Activated naive CD4-positive, alpha-beta T cell treated with anti-CD3 and anti-CD28 coated beads, Interleukin-2, amount 10 ng/mL, durations not matched to agents 7 days and 5 days (primary cell): ENCODE data around the gene RECQL5.
A peak's percentile ranks its signal among the peaks of the same experiment; 100 is the strongest.
"Not testable (repeated sequence)": the region's sequence is repeated elsewhere in the genome, so short reads cannot be mapped to it uniquely, and the experiment has no call there.

Source experiments
- CTCF ChIA-PET: fragments of 350-600 bp; sonication (Branson Sonifier 250); formaldehyde crosslinking; loops from one replicate; lab custom pipeline; 2021; ENCODE audit warnings: antibody characterized with exemption; lab: Charles Lee
- DNase-seq: peaks from one replicate; pipeline ENCODE4 v3.0.0-alpha.2; 2020
- H3K27ac Mint-ChIP-seq: one replicate; pipeline ENCODE4 v1.8.0; 2021; ENCODE audit warnings: mild to moderate bottlenecking, moderate library complexity, mixed read lengths
- H3K27me3 Mint-ChIP-seq: one replicate; pipeline ENCODE4 v1.8.0; 2021; ENCODE audit warnings: mild to moderate bottlenecking, mixed read lengths
- H3K36me3 Mint-ChIP-seq: one replicate; pipeline ENCODE4 v1.8.0; 2021; ENCODE audit warnings: mixed read lengths
- H3K4me1 Mint-ChIP-seq: one replicate; pipeline ENCODE4 v1.8.0; 2021; ENCODE audit warnings: mixed read lengths
- H3K4me3 Mint-ChIP-seq: one replicate; pipeline ENCODE4 v1.8.0; 2021; ENCODE audit warnings: mild to moderate bottlenecking, moderate library complexity, mixed read lengths
- H3K9me3 Mint-ChIP-seq: one replicate; pipeline ENCODE4 v1.8.0; 2021; ENCODE audit warnings: mixed read lengths

Gene RECQL5

DNA sequence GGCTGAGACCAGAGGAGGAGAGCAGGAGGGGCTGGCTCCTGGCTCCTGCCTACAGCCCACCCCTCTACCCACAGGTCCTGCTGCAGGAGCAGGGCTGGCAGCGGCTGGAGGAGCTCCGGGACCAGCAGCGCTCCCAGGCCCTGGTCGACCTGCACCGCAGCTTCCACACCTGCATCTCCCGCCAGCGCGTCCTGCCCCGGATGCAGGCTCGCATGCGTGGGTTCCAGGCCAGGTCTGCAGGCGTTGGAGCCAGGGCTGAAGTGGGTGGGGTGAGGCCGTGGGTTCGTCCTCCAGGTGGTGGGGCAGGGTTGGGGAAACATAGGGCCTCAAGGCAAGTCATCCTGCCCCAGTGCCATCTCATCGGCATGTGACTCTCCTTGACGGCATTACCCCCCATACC, 61.2 kb downstream of the RECQL5 start:
- Mint-ChIP-seq H3K36me3 (no peaks in the 10 kb centered on the region), H3K27ac (no peak overlapping the region), H3K27me3 (peaks cover 4% of the 10 kb centered on the region), H3K9me3 (no peaks in the 10 kb centered on the region), H3K4me1 (peaks cover 5% of the 10 kb centered on the region), H3K4me3 (no peak overlapping the region)
- DNase-seq: no peak
- CTCF ChIA-PET: interaction anchor here (1.1 to 1.5 kb wide), 2 partner anchors 27 to 142 kb away, joined by 4 read pairs; partner anchors contain the start of gene SMIM5

DNA sequence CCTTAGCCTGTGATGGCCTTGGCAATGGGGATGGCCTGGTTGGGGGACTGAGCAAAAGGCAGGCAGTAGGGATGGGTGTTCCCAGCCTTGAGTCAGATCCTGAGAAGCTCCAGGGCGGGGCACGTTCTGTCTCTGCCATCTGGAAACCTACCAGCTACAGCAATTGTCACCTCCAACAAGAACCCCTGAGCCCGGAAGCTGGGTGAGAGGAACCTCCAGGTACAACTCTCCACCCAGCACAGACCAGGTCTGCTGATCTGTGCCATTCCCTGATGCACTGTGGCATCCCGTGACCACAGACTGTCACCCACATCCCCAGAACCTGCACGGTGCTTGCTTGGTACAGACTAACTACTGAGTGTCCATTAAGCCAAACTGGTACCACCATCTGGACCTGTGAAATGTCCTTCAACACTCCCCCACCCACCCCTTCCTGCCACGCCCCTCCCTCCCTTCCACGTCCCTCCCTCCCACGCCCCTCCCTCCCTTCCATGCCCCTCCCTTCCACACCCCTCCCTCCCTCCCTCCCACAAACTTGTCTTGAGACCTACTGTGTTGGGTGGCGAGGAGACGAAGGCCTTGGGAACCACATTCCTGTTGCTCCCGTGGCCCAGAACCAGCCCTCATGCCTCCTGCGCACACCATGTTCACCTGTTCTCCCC, 62.8 kb downstream of the RECQL5 start:
- Mint-ChIP-seq H3K4me3 (no peak overlapping the region), H3K27me3 (peaks cover 4% of the 10 kb centered on the region), H3K27ac (no peak overlapping the region), H3K4me1 (peaks cover 5% of the 10 kb centered on the region), H3K36me3 (no peaks in the 10 kb centered on the region), H3K9me3 (no peaks in the 10 kb centered on the region)
- DNase-seq: no peak
- CTCF ChIA-PET: interaction anchor here (1.0 to 5.1 kb wide), 3 partner anchors 24 to 179 kb away, joined by 3 to 53 read pairs (median 3); no protein-coding TSS in a partner anchor

DNA sequence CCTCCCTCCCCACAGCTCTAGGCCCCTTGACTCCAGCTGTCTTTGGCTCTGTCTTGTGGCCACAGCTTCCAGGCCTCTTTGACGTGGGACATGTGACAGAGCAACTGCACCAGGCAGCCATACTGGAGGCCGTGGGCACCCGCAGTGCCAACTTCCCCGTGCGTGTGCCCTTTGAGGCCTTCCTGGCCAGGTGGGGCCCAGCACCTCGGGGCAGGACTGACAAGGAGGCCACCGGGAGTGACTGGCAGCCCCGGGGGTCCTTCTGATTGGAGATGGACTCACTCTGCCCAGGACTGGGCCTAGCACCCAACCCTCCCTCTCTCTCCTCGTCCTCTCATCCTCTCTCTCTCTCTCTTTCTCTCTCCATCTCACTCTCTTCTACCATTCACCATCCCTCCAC, 63.8 kb downstream of the RECQL5 start:
- Mint-ChIP-seq H3K4me3 (no peak overlapping the region), H3K36me3 (no peaks in the 10 kb centered on the region), H3K27ac (no peak overlapping the region), H3K4me1 (peaks cover 5% of the 10 kb centered on the region), H3K27me3 (peaks cover 4% of the 10 kb centered on the region), H3K9me3 (no peaks in the 10 kb centered on the region)
- no peak for DNase-seq
- CTCF ChIA-PET: interaction anchor here (1.0 to 5.1 kb wide), 4 partner anchors 10 to 178 kb away, joined by 3 to 53 read pairs (median 3); no protein-coding TSS in a partner anchor

DNA sequence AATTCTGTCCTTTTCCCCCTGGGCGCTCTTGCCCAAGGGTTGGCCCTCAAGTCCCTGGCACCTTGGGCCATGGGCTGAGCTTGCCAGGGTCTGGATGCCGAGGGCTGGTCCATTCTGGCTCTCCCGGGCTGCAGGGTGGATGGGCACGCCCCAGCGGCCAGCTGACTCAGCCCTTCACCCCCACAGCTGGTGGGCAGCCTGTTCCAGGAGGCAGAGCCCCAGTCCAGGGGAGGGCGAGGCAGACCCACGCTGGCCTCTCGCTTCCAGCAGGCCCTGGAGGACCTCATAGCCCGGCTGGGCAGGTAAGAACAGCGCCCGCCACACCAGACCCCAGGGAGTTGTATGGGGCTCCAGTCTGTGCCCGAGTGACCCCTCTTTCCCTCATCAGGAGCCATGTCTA, 64.3 kb downstream of the RECQL5 start:
- DNase-seq: no peak
- no peak overlapping the region for H3K27ac Mint-ChIP-seq
- peaks cover 5% of the 10 kb centered on the region for H3K4me1 Mint-ChIP-seq
- H3K27me3 Mint-ChIP-seq: peaks cover 4% of the 10 kb centered on the region
- no peaks in the 10 kb centered on the region for H3K36me3 Mint-ChIP-seq
- H3K4me3 Mint-ChIP-seq: no peak overlapping the region
- no peaks in the 10 kb centered on the region for H3K9me3 Mint-ChIP-seq
- CTCF ChIA-PET: interaction anchor here (1.5 to 5.1 kb wide), 6 partner anchors 10 to 147 kb away, joined by 3 to 53 read pairs (median 12); no protein-coding TSS in a partner anchor

DNA sequence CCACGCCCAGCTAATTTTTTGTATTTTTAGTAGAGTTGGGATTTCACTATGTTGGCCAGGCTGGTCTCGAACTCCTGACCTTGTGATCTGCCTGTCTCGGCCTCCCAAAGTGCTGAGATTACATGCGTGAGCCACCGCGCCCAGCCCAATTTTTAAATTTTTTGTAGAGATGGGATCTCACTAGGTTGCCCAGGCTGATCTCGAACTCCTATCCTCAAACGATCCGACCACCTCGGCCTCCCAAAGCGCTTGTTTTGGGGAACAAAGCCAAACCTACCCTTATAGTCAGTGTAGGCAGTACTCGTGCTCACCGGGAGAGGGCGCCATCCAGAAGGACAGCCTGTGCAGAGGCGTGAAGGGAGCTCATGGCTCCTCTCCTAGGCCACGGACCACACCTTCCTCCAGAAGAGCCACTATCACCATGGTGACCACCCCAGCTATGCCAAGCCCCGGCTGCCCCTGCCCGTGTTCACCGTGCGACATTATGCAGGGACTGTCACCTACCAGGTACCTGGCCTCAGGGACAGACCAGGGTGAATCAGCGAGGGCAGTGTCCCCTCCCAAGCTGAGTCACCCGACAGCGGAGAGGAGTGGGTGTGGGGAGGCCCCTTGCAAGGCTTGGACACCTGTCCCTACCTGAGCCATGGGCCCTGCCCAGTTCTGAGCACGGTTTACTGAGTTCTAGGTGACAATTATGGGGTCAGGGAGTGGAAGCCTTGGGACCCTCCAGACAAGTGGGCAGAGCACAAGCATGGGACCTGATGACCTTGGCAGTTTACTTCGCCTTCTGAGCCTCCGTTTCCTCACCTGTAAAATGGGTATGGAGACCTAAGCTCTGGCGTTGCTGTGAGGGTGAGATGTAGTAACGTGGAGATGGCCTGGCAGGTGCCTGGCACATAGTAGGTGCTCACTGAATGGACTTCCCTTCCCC, 65.6 kb downstream of the RECQL5 start:
- no peaks in the 10 kb centered on the region for H3K9me3 Mint-ChIP-seq
- CTCF ChIA-PET: interaction anchor here (0.6 to 5.1 kb wide), 25 partner anchors 9 to 762 kb away, joined by 3 to 53 read pairs (median 5); partner anchors contain the start of gene SMIM5
- H3K27me3 Mint-ChIP-seq: peaks cover 6% of the 10 kb centered on the region
- H3K4me3 Mint-ChIP-seq: no peak overlapping the region
- no peaks in the 10 kb centered on the region for H3K36me3 Mint-ChIP-seq
- no peak overlapping the region for H3K27ac Mint-ChIP-seq
- H3K4me1 Mint-ChIP-seq: no peaks in the 10 kb centered on the region
- DNase-seq: peak; percentile 78

DNA sequence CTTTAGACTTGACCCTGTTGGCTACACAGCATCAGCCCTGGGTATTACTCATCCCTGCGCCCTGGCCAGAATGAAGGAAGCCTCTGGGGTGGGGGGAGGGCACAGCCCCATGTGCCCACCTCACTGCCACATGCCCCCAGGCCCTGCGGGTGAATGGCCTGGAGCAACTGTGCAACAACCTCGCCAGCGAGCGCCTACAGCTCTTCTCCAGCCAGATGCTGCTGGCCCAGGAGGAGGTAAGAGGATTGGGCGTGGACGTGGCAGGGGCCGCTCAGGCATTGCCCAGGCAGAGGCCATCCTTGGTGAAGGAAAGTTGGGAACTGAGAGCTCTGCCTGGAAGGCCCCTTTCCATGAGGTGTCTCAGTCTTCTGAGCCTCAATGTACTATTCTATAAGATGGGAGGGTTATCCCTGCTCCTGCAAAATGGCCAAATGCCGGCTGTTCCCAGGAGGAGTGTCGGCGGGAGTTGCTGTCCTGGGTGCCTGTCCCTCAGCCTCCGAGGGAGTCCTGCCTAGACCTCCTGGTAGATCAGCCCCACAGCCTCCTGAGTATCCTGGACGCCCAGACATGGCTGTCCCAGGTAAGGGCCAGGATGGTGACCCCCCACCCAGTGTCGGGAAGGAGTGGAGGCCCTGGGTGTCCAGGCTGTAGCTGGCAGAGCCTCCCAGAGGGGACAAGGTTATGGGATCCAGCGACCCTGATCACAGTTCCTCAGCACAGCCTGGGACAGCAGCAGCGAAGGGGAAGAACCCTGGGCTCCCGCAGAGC, 70.5 kb downstream of the RECQL5 start:
- Mint-ChIP-seq H3K4me3 (no peak overlapping the region), H3K27ac (no peak overlapping the region), H3K4me1 (no peaks in the 10 kb centered on the region), H3K36me3 (no peaks in the 10 kb centered on the region), H3K9me3 (no peaks in the 10 kb centered on the region), H3K27me3 (peaks cover 6% of the 10 kb centered on the region)
- CTCF ChIA-PET: interaction anchor here (1.0 to 1.5 kb wide), 3 partner anchors 36 to 153 kb away, joined by 3 to 5 read pairs (median 4); no protein-coding TSS in a partner anchor
- no peak for DNase-seq

DNA sequence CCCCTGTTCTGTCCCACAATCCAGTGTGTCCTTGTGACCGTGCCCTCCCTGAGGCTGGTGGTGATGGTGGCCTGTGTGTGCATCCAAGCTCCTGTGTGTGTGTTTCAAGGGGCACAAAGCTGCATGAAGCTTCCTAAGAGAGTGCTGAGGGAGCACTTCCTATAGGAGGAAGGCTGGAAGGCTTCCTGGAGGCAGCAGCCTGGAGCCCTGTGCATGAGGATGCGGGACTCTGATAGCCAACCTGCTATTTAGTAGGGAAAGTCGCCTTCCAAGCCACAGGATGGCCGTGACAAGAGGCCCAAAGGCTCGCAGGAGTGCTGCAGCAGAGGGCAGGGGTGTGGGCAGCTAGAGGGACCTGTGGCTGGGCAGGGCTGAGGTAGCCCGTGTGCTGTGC, 71.0 kb downstream of the RECQL5 start:
- no peak overlapping the region for H3K4me3 Mint-ChIP-seq
- no peaks in the 10 kb centered on the region for H3K36me3 Mint-ChIP-seq
- peaks cover 6% of the 10 kb centered on the region for H3K27me3 Mint-ChIP-seq
- no peak for DNase-seq
- H3K4me1 Mint-ChIP-seq: peaks cover 2% of the 10 kb centered on the region
- H3K9me3 Mint-ChIP-seq: no peaks in the 10 kb centered on the region
- CTCF ChIA-PET: no interaction called here
- H3K27ac Mint-ChIP-seq: no peak overlapping the region

DNA sequence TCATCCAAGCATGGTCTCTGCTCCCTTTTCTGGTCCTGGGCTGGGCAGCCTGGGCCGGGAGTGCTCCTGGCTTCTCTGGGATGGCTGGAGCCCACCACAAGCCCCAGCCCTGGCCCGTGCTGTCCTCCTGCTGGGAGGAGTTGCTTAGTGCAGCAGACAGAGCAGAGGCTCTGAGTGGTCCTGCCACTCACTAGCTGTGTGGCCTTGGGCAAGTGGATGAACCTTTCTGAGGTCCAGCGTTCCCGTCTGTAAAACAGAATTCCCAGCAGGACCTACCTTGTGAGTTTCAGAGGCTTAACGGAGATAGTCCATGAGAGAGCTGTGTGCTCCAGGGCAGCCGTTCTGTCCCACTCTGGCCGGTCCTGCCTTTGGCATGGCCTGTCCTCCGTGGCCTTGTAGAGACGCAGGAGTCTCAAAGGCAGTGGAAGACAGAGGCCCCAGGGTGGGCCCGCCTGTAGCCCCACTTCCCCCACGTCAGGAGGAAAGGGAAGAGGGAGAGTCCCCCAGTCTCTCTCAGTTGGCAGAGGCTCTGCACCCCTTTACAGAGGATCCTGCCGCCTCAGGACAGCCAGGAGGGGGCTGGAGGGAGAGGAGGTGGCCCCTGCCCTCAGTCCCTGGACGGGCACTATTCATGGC, 71.6 kb downstream of the RECQL5 start:
- H3K4me1 Mint-ChIP-seq: peaks cover 6% of the 10 kb centered on the region
- no peak overlapping the region for H3K27ac Mint-ChIP-seq
- no peaks in the 10 kb centered on the region for H3K9me3 Mint-ChIP-seq
- CTCF ChIA-PET: no interaction called here
- no peak overlapping the region for H3K4me3 Mint-ChIP-seq
- no peak for DNase-seq
- H3K27me3 Mint-ChIP-seq: peaks cover 8% of the 10 kb centered on the region
- no peaks in the 10 kb centered on the region for H3K36me3 Mint-ChIP-seq

DNA sequence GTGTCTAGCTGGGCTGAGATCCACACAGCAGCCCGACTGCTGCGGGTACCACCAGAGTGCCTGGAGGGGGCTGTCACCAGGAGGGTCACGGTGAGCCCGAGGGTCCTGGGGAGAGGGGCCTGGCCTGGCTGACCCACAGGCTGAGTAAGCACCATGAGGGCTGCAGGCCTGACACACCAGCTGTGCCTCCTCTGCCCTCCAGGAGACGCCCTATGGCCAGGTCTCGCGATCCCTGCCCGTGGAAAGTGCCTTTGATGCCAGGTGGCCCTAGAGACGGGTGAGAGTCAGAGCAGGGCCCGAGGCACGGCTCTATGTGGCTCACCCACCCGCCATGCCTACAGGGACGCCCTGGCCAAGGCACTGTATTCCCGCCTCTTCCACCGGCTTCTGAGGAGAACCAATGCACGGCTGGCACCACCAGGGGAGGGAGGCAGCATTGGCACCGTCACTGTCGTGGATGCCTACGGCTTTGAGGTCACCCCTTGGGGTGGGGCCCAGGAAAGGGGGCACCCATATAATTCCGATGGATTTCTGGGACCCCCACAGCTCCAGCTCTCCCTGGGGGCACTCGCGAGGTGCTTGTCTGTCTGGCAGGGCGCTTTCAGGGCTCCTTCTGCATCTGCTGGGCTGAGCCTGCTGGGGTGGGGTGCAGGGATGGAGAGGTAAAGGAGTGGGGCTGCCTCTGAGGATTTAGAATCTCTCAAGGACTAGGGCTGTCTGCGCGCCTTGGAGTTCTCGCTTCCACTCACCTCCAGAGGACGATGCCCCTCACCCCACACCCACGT, 72.3 kb downstream of the RECQL5 start:
- no peak overlapping the region for H3K4me3 Mint-ChIP-seq
- H3K27ac Mint-ChIP-seq: no peak overlapping the region
- no peaks in the 10 kb centered on the region for H3K9me3 Mint-ChIP-seq
- no peak for DNase-seq
- H3K4me1 Mint-ChIP-seq: peaks cover 10% of the 10 kb centered on the region
- no peaks in the 10 kb centered on the region for H3K36me3 Mint-ChIP-seq
- peaks cover 12% of the 10 kb centered on the region for H3K27me3 Mint-ChIP-seq
- CTCF ChIA-PET: no interaction called here

DNA sequence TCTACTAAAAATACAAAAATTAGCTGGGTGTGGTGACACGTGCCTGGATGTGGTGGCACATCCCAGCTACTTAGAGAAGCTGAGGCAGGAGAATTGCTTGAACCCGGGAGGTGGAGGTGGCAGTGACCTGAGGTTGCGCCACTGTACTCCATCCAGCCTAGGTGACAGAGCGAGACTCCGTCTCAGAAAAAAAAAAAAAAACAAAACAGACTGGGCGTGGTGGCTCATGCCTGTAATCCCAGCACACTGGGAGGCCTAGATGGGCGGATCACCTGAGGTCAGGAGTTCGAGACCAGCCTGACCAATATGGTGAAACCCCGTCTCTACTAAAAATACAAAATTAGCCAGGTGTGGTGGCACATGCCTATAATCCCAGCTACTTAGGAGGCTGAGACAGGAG, 73.5 kb downstream of the RECQL5 start:
- H3K4me3 Mint-ChIP-seq, H3K36me3 Mint-ChIP-seq, DNase-seq, H3K27ac Mint-ChIP-seq, H3K9me3 Mint-ChIP-seq: not testable (repeated sequence)
- peaks cover 14% of the 10 kb centered on the region for H3K4me1 Mint-ChIP-seq
- H3K27me3 Mint-ChIP-seq: peaks cover 22% of the 10 kb centered on the region
- CTCF ChIA-PET: interaction anchor here (1.2 kb wide), 1 partner anchor 8 kb away, joined by 7 read pairs; no protein-coding TSS in a partner anchor

DNA sequence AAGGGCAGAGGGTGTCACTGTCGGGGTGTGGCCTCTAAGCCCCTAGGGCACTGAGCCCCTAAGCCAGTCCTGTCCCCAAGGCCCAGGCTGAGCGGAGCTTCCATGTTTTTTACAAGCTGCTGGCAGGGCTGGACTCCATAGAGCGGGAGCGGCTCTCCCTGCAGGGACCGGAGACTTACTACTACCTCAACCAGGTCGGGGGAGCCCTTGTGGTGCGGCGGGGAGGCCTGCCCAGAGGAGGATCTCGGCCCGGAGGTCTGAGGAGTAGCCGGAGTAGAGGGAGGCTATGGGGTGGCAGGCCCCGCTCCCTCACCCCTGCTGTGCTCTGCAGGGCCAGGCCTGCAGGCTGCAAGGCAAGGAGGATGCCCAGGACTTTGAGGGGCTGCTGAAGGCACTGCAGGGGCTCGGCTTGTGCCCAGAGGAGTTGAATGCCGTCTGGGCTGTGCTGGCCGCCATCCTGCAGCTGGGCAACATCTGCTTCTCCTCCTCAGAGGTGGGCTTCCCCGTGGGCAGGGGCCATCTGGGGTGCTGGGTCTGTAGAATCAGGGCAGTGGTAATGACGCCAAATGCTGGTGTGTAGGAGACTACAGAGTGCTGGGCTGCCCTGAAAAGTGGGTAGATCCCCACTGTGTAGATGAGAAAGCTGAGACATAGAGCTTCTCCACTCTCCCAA, 74.5 kb downstream of the RECQL5 start:
- DNase-seq: no peak
- H3K9me3 Mint-ChIP-seq: no peaks in the 10 kb centered on the region
- H3K4me3 Mint-ChIP-seq: no peak overlapping the region
- CTCF ChIA-PET: interaction anchor here (1.2 to 1.9 kb wide), 2 partner anchors 9 to 155 kb away, joined by 6 to 7 read pairs; no protein-coding TSS in a partner anchor
- H3K27me3 Mint-ChIP-seq: peaks cover 29% of the 10 kb centered on the region
- peaks cover 17% of the 10 kb centered on the region for H3K4me1 Mint-ChIP-seq
- no peaks in the 10 kb centered on the region for H3K36me3 Mint-ChIP-seq
- H3K27ac Mint-ChIP-seq: no peak overlapping the region

DNA sequence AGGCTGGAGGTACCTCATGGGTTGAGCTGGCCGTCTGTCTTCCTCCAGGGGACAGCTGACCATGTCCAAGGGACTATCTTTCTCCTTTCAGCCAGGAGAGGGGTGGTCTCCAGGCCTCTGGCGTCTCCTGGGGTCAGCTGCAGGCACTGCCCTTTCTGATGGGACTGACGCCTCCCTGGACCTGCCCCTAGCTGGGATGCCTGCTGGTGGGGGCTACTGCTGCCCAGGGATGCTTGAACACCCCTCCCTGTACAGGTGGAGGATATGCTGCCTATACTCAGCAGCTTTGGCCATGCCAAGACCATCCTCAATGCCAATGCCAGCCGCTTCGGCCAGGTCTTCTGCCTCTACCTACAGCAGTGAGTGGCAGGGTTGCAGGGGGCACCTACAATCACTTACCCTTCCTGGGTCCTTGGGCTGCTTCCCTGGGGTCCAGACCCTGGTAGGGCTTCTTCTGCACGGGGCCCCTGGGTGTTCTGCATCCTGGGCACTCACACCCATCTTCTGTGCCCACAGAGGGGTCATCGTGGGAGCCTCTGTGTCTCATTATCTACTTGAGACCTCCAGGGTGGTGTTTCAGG, 75.1 kb downstream of the RECQL5 start:
- Mint-ChIP-seq H3K4me1 (peaks cover 18% of the 10 kb centered on the region), H3K36me3 (no peaks in the 10 kb centered on the region), H3K9me3 (no peaks in the 10 kb centered on the region), H3K27me3 (peaks cover 32% of the 10 kb centered on the region), H3K27ac (no peak overlapping the region), H3K4me3 (no peak overlapping the region)
- CTCF ChIA-PET: interaction anchor here (1.9 kb wide), 1 partner anchor 156 kb away, joined by 6 read pairs; no protein-coding TSS in a partner anchor
- DNase-seq: no peak
